Activated naive CD8-positive, alpha-beta T cell treated with anti-CD3 and anti-CD28 coated beads for 36 hours (primary cell): ENCODE measurements around the gene GIPC3. TPM values are rescaled to one million over a fixed set of nuclear protein-coding genes. Genes with fewer than 3 reads are reported as not detected.
"Not testable (repeated sequence)": the region's sequence is repeated elsewhere in the genome, so short reads cannot be mapped to it uniquely, and the experiment has no call there.

Source experiments
- DNase-seq: peaks from one replicate; pipeline ENCODE4 v3.0.0; 2021
- H3K27ac Mint-ChIP-seq: one replicate; pipeline ENCODE4 v1.8.0; 2022; ENCODE audit warnings: mild to moderate bottlenecking, moderate library complexity, mixed read lengths
- H3K27me3 Mint-ChIP-seq: one replicate; pipeline ENCODE4 v1.8.0; 2022; ENCODE audit warnings: mild to moderate bottlenecking, mixed read lengths
- H3K36me3 Mint-ChIP-seq: one replicate; pipeline ENCODE4 v1.8.0; 2021; ENCODE audit warnings: mild to moderate bottlenecking, mixed read lengths
- H3K4me1 Mint-ChIP-seq: one replicate; pipeline ENCODE4 v1.8.0; 2021; ENCODE audit warnings: mixed read lengths
- H3K4me3 Mint-ChIP-seq: one replicate; pipeline ENCODE4 v1.8.0; 2022; ENCODE audit warnings: mild to moderate bottlenecking, moderate library complexity, mixed read lengths
- H3K9me3 Mint-ChIP-seq: one replicate; pipeline ENCODE4 v1.8.0; 2022; ENCODE audit warnings: mixed read lengths
- total RNA-seq, 2 experiments: library from RNA; stranded (reverse); gene quantifications; one replicate each; pipeline ENCODE4 v1.2.3, GENCODE V29; 2021

The GIPC3 gene
- total RNA-seq, 2 experiments from 2014 or later: 0.32 to 0.43 TPM

DNA sequence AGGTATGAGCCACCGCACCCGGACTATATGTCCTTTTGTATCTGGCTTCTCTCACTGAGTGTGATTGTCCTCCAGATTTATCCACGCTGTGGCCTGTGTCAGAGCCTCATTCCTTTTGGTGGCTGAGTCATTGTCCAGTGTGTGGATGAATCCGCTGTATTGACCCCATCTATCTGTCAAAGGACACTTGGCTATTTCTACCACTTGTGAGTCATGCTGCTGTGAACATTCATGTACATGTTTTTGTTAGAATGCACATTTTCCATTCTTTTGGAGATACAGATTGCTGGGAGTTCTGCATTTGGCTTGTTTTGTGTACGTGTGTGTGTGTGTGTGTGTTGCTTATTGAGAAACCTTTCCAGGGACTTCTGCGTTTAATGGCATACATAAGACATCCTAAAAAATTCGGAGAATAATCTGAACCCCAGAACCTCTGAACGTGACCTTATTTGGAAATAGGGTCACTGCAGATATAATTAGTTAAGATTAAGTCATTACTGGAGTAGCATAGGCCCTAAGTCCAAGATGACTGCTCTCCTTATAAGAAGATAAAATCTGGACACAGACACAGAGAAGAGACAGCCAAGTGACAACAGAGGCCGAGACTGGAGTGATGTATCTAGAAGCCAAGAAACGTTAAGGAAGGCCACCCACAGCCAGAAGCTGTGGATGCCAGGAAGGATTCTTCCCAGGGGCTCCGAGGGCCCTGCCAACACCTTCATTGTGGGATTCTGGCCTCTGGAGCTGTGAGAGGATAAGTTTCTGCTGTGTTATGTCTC is 4.9 kb upstream of the GIPC3 start:
- Mint-ChIP-seq H3K27ac (no peak overlapping the region), H3K4me3 (no peak overlapping the region), H3K27me3 (no peaks in the 10 kb centered on the region), H3K4me1 (no peaks in the 10 kb centered on the region), H3K9me3 (no peaks in the 10 kb centered on the region), H3K36me3 (peaks cover 1% of the 10 kb centered on the region)
- DNase-seq: no peak

GRCh38 chr19:3581792-3582191 is 3.5 kb upstream of the GIPC3 start:
- not testable (repeated sequence) for H3K27me3 Mint-ChIP-seq, H3K36me3 Mint-ChIP-seq, H3K9me3 Mint-ChIP-seq, DNase-seq, H3K4me1 Mint-ChIP-seq, H3K4me3 Mint-ChIP-seq, H3K27ac Mint-ChIP-seq

DNA sequence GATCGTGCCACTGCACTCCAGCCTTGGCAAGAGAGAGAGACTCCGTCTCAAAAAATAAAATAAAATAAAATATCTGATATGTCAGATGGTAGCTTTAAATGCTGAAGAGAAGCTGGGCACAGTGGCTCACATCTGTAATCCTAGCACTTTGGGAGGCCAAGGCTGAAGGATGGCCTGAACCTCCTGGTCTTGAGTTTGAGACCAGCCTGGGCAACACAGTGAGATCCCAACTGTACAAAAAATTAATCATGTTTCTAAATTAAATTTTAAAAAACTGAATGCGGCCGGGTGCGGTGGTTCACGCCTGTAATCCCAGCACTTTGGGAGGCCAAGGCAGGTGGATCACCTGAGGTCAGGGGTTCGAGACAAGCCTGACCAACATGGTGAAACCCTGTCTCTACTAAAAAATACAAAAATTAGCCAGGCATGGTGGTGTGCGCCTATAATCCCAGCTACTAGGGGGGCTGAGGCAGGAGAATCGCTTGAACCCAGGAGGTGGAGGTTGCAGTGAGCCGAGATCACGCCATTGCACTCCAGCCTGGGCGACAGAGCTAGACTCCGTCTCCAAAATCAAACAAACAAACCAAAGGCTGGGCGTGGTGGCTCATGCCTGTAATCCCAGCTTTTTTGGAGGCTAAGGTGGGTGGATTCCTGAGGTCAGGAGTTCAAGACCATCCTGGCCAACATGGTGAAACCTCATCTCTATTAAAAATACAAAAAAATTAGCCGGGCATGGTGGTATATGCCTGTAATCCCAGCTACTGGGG is 1.1 kb upstream of the GIPC3 start:
- H3K36me3 Mint-ChIP-seq, DNase-seq, H3K27me3 Mint-ChIP-seq, H3K27ac Mint-ChIP-seq, H3K9me3 Mint-ChIP-seq, H3K4me1 Mint-ChIP-seq, H3K4me3 Mint-ChIP-seq: not testable (repeated sequence)

- no peaks in the 10 kb centered on the region for H3K4me1 Mint-ChIP-seq
- no peaks in the 10 kb centered on the region for H3K27me3 Mint-ChIP-seq
- no peaks in the 10 kb centered on the region for H3K9me3 Mint-ChIP-seq
- H3K27ac Mint-ChIP-seq: no peak overlapping the region
- H3K36me3 Mint-ChIP-seq: no peaks in the 10 kb centered on the region
- no peak overlapping the region for H3K4me3 Mint-ChIP-seq
- peak; percentile 43 for DNase-seq
Measured at GRCh38 chr19:3586127-3586626, 899 bp downstream of the GIPC3 start.

GRCh38 chr19:3586707-3587346 is 1.5 kb downstream of the GIPC3 start:
- H3K9me3 Mint-ChIP-seq: no peaks in the 10 kb centered on the region
- H3K4me3 Mint-ChIP-seq: no peak overlapping the region
- H3K36me3 Mint-ChIP-seq: no peaks in the 10 kb centered on the region
- H3K27me3 Mint-ChIP-seq: no peaks in the 10 kb centered on the region
- no peak overlapping the region for H3K27ac Mint-ChIP-seq
- DNase-seq: no peak
- H3K4me1 Mint-ChIP-seq: no peaks in the 10 kb centered on the region

DNA sequence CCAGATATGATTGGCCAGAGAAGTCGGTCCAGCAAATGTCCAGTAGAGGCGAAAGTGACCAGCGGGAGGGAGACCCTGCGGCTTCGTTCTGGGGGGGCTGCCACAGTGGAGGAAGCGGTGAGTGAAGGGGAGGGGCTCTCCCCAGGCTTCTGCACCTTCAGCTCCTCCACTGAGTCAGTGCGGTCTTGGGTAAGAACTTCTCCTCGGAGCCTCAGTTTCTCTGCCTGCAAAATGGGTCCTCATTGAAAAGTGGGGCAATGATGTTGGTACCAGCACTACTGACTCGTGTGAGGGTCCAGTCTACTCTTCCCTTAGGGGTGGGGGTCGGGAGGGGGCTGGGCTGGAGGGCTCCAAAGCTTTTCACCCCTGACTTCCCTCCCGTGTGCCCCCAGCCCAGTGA is 4.2 kb downstream of the GIPC3 start:
- DNase-seq: no peak
- Mint-ChIP-seq H3K9me3 (no peaks in the 10 kb centered on the region), H3K36me3 (no peaks in the 10 kb centered on the region), H3K4me1 (peaks cover 2% of the 10 kb centered on the region), H3K4me3 (no peak overlapping the region), H3K27ac (no peak overlapping the region), H3K27me3 (no peaks in the 10 kb centered on the region)

DNA sequence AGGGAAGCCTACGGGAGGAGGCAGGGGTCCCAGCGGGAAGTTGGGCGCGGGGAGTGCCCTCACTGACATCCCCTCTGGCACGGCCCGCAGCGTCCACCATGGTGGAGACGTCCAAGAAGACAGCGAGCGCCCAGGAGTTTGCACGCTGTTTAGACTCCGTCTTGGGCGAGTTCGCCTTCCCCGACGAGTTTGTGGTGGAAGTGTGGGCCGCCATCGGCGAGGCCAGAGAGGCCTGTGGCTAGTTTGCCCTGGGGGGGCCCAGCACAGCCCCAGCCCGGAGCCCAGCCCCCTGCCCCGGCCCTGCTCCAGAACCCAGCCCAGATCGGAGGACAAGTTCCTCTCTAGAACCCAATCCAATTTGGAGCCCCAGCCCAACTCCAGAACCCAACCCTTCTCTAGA is 4.7 kb downstream of the GIPC3 start:
- peaks cover 2% of the 10 kb centered on the region for H3K4me1 Mint-ChIP-seq
- no peaks in the 10 kb centered on the region for H3K27me3 Mint-ChIP-seq
- no peaks in the 10 kb centered on the region for H3K36me3 Mint-ChIP-seq

DNA sequence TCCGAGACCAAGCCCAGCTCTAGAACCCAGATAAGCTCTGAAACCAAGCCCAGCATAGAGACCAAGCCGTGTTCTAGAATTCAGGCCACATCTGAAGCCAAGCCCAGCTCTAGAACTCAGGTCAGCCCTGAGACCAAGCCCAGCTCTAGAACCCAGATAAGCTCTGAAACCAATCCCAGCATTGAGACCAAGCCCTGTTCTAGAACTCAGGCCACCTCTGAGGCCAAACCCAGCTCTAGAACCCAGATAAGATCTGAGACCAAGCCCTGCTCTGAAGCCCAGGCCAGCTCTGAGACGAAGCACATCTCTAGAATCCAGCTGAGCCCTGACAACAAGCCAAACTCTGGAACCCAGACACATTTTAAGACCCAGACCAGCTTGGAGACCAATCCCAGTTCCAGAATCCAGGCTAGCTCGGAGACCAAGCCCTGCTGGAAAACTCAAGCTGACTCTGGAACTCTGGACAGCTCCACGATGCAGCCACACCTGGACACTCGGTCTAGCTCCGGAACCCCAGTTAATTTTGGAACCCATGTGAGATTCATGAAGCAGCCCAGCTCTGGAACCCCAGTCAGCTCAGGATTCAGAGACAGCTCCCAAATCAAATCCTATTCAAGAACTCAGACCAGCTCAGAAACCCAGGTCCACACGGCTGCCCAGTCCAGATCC is 5.8 kb downstream of the GIPC3 start:
- Mint-ChIP-seq H3K36me3 (no peaks in the 10 kb centered on the region), H3K4me1 (peaks cover 2% of the 10 kb centered on the region), H3K9me3 (no peaks in the 10 kb centered on the region), H3K27me3 (no peaks in the 10 kb centered on the region), H3K27ac (no peak overlapping the region), H3K4me3 (no peak overlapping the region)
- no peak for DNase-seq

More for the DNA sequence above, 4.7 kb downstream of the GIPC3 start:
- H3K9me3 Mint-ChIP-seq: no peaks in the 10 kb centered on the region
- DNase-seq: no peak
- H3K4me3 Mint-ChIP-seq: no peak overlapping the region
- H3K27ac Mint-ChIP-seq: no peak overlapping the region

DNA sequence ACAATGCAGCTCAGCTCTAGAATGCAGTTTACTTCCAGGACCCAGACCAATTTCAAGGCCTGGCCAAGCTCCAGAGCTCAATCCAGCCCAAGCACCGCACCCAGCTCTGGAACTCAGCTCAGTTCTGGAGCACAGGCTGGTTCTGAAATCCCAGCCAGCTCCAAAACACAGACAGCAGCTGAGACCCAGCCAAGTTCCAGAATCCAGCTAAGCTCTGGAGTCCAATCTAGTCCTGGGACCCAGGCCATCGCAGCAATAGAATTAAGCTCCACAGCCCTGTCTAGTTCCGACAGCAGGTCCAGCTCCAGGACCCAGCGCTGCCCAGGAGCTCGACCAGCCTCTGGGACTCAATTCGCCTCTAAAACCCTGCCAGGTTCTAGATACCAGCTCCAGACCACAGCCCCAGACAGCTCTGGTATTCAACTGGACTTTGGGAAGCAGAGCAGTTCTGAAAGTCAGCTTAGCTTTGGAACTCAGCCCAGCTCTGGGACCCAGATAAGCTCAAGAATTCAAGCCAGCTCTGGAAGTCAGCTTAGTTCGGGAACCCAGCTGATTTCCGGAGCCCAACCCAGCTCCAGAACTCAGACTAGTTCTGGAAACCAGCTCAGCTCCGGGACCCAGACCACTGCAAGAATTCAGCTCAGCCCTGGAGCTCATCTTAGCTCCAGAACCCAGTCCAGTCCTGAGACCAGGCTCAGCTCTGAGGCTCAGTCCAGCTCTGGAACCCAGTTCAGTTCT is 6.8 kb downstream of the GIPC3 start:
- Mint-ChIP-seq H3K4me1 (peaks cover 2% of the 10 kb centered on the region), H3K9me3 (no peaks in the 10 kb centered on the region), H3K27me3 (no peaks in the 10 kb centered on the region), H3K4me3 (no peak overlapping the region), H3K36me3 (no peaks in the 10 kb centered on the region), H3K27ac (no peak overlapping the region)
- no peak for DNase-seq

DNA sequence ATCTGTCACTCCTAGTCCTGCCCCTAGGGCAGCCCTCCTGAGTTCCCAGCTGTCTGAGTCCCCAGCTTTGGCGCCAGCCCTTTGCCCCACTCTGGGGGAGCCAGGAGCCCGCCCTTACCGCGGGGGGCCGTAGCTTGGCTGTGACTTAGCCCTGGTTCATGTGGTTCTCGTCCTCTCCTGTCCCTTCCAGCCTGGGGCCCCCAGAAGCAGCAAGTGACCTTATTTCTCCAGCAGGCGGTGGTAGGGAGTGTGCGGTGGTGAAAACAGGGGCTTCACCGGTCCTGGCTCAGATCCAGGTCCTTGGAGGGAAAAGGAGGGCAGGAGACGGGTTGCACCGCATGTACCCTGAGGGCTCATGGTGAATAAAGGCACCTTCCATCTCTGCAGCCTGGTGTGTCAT is 7.9 kb downstream of the GIPC3 start:
- Mint-ChIP-seq H3K4me3 (no peak overlapping the region), H3K36me3 (no peaks in the 10 kb centered on the region), H3K9me3 (no peaks in the 10 kb centered on the region), H3K27me3 (no peaks in the 10 kb centered on the region), H3K27ac (no peak overlapping the region), H3K4me1 (peaks cover 2% of the 10 kb centered on the region)
- DNase-seq: no peak

DNA sequence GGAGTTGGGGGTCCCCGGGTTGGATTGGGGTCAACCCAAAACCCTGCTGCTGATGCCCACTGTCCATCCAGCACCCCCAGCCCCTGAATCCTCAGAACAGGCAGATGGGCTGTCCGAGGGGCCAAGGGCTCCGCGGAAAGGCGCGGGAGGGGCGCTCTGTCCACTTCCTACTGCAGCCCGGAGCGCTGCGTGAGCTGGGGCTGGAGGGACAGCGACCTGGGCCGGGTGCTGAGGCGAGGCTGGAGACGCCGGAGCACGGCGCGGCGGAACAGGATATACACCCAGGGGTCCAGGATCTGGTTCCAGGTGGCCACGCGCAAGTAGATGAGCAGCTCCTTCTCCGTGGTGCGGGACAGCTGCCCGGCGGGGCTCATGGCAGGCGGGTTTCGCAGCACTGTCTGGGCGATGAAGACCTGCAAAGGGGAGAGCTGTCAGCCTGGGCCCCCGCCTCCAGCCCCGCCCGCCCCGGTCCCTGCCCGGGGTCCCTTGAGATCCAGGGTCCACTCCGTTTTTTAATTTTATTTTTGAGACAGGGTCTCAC is 10.3 kb downstream of the GIPC3 start:
- H3K4me3 Mint-ChIP-seq: no peak overlapping the region
- peaks cover 2% of the 10 kb centered on the region for H3K4me1 Mint-ChIP-seq
- no peaks in the 10 kb centered on the region for H3K9me3 Mint-ChIP-seq
- no peaks in the 10 kb centered on the region for H3K27me3 Mint-ChIP-seq
- H3K27ac Mint-ChIP-seq: no peak overlapping the region
- no peak for DNase-seq
- H3K36me3 Mint-ChIP-seq: peaks cover 1% of the 10 kb centered on the region

DNA sequence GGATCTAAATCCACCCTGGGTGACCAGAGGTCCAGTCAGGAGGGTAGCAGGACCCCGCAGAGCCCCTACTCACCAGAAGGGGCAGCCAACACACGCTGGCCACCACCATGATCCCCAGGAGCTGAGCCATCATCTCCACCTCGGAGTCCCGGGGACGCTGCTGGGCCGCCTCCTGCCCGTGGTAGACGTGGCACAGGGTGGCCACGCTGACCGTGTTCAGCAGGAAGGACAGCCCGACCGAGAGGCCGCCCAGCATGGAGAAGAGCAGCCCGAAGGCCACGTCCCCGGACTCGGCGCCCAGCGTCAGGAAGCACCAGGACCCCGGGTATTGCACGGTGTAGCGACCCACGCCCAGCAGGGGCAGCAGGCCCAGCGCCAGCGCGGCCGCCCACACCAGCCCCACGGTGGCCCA is 14.5 kb downstream of the GIPC3 start:
- H3K36me3 Mint-ChIP-seq: peaks cover 1% of the 10 kb centered on the region
- no peak overlapping the region for H3K4me3 Mint-ChIP-seq
- no peaks in the 10 kb centered on the region for H3K9me3 Mint-ChIP-seq
- no peaks in the 10 kb centered on the region for H3K4me1 Mint-ChIP-seq
- no peaks in the 10 kb centered on the region for H3K27me3 Mint-ChIP-seq
- no peak for DNase-seq
- no peak overlapping the region for H3K27ac Mint-ChIP-seq

GRCh38 chr19:3601021-3601420 is 15.7 kb downstream of the GIPC3 start:
- no peak for DNase-seq
- H3K27me3 Mint-ChIP-seq: no peaks in the 10 kb centered on the region
- peaks cover 1% of the 10 kb centered on the region for H3K36me3 Mint-ChIP-seq
- no peak overlapping the region for H3K4me3 Mint-ChIP-seq
- no peaks in the 10 kb centered on the region for H3K9me3 Mint-ChIP-seq
- H3K27ac Mint-ChIP-seq: no peak overlapping the region
- no peaks in the 10 kb centered on the region for H3K4me1 Mint-ChIP-seq

DNA sequence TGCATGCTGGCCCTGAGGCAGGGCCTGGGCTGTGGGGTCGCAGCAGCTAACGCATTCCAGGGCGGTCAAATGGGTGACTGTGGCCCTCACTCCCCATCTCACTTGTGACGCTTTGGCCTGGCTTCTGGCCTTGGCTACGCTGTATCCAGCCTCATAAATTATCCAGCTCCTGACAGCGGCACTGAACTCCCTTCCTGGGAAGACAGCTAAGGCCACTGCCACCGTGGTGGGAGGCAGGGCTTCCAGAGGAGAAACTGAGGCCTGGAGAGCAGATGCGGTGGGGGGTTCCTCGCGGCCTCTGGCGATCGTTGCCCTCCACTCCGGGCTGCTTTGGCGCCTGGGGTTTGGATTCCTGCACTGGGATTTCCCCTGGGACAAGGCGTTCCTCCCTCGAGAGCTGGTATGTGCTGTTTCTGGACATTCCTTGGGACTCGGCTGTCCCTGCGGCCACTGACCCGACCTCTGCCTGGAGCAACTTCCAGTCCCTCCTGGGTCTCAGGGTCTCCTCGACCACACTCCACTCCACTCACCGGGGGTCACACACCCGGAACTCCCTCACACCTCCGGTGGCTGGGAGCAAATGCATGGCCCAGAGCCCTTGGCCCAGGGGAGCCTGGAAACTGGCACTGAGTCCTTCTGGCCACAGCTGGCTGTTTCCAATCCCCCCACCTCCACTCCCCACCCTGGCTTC is 18.0 kb downstream of the GIPC3 start:
- no peak for DNase-seq
- Mint-ChIP-seq H3K36me3 (peaks cover 1% of the 10 kb centered on the region), H3K4me1 (peaks cover 5% of the 10 kb centered on the region), H3K9me3 (no peaks in the 10 kb centered on the region), H3K27me3 (no peaks in the 10 kb centered on the region), H3K4me3 (no peak overlapping the region), H3K27ac (peak overlapping the region; percentile 22)
